ENCODE results near the gene BTBD6.

DNA sequence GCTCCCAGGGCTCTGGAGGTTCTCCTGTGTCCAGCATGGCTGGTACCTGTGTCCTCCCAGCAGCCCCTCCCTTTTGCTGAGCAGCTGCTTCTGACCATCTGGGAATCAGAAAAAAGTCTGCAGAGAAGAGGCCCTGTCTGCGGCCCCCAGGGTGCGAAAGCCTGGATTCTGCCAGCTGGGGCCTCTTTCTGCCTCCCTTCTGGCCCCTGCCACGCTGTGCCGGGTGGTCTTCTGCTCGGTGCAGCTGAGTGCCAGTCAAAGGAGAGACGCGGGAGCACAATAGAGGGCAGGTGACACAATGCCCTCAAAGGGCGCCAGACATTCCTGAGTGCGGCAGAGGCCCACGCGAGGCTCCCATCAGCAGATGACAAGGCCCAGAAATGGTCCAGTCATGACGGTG, 12.6 kb downstream of the BTBD6 start:
- TF ChIP-seq, protein P1, sequence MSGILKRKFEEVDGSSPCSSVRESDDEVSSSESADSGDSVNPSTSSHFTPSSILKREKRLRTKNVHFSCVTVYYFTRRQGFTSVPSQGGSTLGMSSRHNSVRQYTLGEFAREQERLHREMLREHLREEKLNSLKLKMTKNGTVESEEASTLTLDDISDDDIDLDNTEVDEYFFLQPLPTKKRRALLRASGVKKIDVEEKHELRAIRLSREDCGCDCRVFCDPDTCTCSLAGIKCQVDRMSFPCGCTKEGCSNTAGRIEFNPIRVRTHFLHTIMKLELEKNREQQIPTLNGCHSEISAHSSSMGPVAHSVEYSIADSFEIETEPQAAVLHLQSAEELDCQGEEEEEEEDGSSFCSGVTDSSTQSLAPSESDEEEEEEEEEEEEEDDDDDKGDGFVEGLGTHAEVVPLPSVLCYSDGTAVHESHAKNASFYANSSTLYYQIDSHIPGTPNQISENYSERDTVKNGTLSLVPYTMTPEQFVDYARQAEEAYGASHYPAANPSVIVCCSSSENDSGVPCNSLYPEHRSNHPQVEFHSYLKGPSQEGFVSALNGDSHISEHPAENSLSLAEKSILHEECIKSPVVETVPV (CRISPR knock-in tag; IDR thresholded peaks at IDR 0.05) = no peak
- no peak for TF ChIP-seq ARNTL (CRISPR knock-in tag; IDR thresholded peaks at IDR 0.05; ENCODE audit: borderline replicate concordance, low read depth)
